RWPE1 (cell line): ENCODE data around the gene POLR3C.
"Not testable (repeated sequence)": the region's sequence is repeated elsewhere in the genome, so short reads cannot be mapped to it uniquely, and the experiment has no call there.

Experiments used
- CTCF ChIA-PET: fragments of 350-600 bp; sonication (Branson Sonifier 250); formaldehyde crosslinking; extraction: SDS; loops from one replicate; lab custom pipeline; 2021; lab: Yijun Ruan, JAX
- POLR2A ChIA-PET: fragments of 400-600 bp; formaldehyde crosslinking; extraction: SDS; loops from one replicate; lab custom pipeline; 2020; ENCODE audit warnings: antibody characterized with exemption; ENCODE audit not compliant: low non-redundant PET; lab: Yijun Ruan, JAX
- DNase-seq: peaks from one replicate; pipeline ENCODE4 v3.0.0; 2012; ENCODE audit warnings: low spot score
- H3K27ac ChIP-seq: fragments of 450-650 bp; 2 replicates; pipeline ENCODE4 v1.5.1; 2017
- CTCF ChIP-seq: fragments of 450-650 bp; conservative IDR thresholded peaks from 2 replicates; pipeline ENCODE4 v1.5.1; 2017; ENCODE audit warnings: low read depth, mild to moderate bottlenecking

POLR3C gene

GRCh38 chr1:145785547-145785946 lies 38.5 kb upstream of the POLR3C start:
- no peak for TF ChIP-seq CTCF
- H3K27ac ChIP-seq: no peak overlapping the region
- no peak for DNase-seq
- ChIA-PET CTCF (interaction anchor here (0.6 to 1.8 kb wide), 3 partner anchors 10 to 189 kb away, joined by 4 to 5 read pairs (median 5); no protein-coding TSS in a partner anchor), POLR2A (no interaction called here)

GRCh38 chr1:145786271-145786670 lies 37.7 kb upstream of the POLR3C start:
- ChIA-PET POLR2A (no interaction called here), CTCF (interaction anchor here (1.8 kb wide), 1 partner anchor 9 kb away, joined by 5 read pairs; no protein-coding TSS in a partner anchor)
- H3K27ac ChIP-seq: no peak overlapping the region
- no peak for DNase-seq
- no peak for TF ChIP-seq CTCF

- ChIA-PET CTCF (interaction anchor here (0.7 kb wide), 1 partner anchor 54 kb away, joined by 3 read pairs; no protein-coding TSS in a partner anchor), POLR2A (no interaction called here)
- H3K27ac ChIP-seq: no peak overlapping the region
- no peak for DNase-seq
- TF ChIP-seq CTCF: no peak
Measured at GRCh38 chr1:145788580-145788979, 35.4 kb upstream of the POLR3C start.

GRCh38 chr1:145791860-145792259 lies 32.1 kb upstream of the POLR3C start:
- DNase-seq, H3K27ac ChIP-seq, POLR2A ChIA-PET: not testable (repeated sequence)
- CTCF ChIA-PET: interaction anchor here (0.7 kb wide), 1 partner anchor 53 kb away, joined by 3 read pairs; no protein-coding TSS in a partner anchor

- ChIA-PET POLR2A (no interaction called here), CTCF (interaction anchor here (0.7 kb wide), 2 partner anchors 52 to 54 kb away, joined by 3 to 5 read pairs; no protein-coding TSS in a partner anchor)
- H3K27ac ChIP-seq: no peak overlapping the region
- no peak for DNase-seq
- no peak for TF ChIP-seq CTCF
Measured at GRCh38 chr1:145792484-145792883, 31.5 kb upstream of the POLR3C start.

- TF ChIP-seq CTCF: no peak
- POLR2A ChIA-PET: no interaction called here
Measured at GRCh38 chr1:145795257-145795881, 28.6 kb upstream of the POLR3C start.

GRCh38 chr1:145796753-145797152 lies 27.2 kb upstream of the POLR3C start:
- TF ChIP-seq CTCF: no peak
- H3K27ac ChIP-seq: no peak overlapping the region
- ChIA-PET CTCF (no interaction called here), POLR2A (no interaction called here)
- no peak for DNase-seq

More at GRCh38 chr1:145795257-145795881, 28.6 kb upstream of the POLR3C start:
- 0 out of 2 replicates have a peak overlapping the region, but pooled peaks have one; percentile 3 for H3K27ac ChIP-seq
- CTCF ChIA-PET: interaction anchor here (1.0 kb wide), 1 partner anchor 9 kb away, joined by 5 read pairs; no protein-coding TSS in a partner anchor
- no peak for DNase-seq
